Superior temporal gyrus (tissue), 1 donor: ENCODE results near the gene RIT2.
"Not testable (repeated sequence)": the region's sequence is repeated elsewhere in the genome, so short reads cannot be mapped to it uniquely, and the experiment has no call there.

ENCODE experiments used
- DNase-seq: peaks from one replicate; pipeline ENCODE4 v3.0.0-alpha.2; 2016; ENCODE audit errors: extremely low spot score

The RIT2 gene

DNA sequence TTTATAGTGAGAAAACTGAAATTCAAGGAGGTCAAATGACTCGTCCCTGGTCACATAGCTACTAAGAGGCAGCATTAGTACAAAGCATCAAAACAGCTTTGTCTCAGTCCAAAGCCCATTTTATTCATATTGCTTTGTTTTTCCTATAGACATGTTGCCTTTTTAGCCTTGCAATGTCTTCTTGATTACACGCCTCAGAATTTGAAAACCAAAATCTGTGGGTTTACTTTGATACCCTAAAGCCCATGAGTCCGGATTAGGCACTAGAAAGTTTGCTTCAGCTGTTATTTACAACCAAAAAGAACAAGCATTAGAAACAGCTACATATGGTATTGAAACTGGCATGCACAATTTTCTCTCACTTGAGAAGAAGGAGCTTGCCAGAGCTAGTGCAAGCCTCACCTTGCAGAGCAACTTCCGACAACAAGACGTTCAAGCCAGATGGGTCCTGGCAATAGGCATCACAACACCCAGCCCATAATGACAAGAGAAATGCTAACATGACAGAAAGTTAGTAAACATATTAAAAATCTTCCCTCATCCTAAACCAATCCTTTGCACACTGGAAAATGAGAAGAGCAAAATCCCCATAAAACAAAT, 276.8 kb downstream of the RIT2 start:
- no peak for DNase-seq

DNA sequence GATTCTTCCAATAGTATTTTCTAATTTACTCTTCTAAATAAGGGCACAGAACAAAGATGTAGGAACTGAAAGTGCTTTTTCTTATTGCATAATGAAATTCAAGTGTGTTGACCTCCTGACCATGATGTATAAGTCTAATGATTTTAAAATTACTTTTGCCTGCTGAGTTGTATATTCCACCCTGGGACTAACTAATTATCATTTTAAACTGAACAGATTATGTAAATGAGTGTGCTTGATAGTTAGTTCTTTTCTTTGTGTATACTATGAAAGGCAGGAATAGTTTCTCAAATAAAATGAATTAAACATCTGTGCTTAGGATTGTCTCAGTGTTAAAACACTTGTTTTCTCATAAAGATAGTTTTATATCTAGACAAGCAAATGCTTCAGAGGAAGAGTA, 284.5 kb downstream of the RIT2 start:
- no peak for DNase-seq

DNA sequence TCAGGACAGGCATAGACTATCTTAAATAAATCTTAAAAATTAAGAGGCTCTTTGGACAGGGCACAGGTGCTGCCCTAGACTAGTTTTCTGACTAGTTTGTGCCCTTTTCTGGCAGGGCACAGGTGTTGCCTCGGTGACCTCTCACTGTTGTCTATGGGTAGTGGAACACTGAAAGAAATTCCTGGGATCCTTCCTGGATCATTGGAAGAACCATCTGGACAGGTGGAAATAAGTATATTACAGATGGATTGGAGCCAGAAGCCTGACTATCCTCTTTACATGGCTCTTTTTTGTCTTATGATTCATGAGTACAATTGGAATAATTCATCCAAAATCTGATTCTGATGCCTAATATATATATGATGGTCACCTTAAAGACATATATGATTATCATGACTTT, 286.6 kb downstream of the RIT2 start:
- no peak for DNase-seq

DNA sequence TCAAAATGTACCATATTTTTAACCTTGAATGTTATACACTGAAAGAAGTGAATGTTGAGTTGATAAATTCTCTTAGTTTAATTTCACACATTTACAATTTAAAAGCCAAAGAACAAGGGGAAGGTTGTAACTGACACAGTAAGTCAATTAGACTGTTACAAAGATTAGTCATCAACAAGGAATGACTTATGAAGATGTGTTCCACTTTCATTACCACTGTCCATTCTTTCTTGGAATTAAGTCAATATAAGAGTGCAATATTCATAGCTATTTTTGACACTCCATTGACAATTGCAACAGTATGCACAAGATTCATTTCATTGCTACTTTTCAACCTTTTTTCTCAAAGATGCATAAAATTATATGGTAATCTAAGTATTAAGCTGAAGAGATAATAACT, 291.3 kb downstream of the RIT2 start:
- DNase-seq, result no peak

DNA sequence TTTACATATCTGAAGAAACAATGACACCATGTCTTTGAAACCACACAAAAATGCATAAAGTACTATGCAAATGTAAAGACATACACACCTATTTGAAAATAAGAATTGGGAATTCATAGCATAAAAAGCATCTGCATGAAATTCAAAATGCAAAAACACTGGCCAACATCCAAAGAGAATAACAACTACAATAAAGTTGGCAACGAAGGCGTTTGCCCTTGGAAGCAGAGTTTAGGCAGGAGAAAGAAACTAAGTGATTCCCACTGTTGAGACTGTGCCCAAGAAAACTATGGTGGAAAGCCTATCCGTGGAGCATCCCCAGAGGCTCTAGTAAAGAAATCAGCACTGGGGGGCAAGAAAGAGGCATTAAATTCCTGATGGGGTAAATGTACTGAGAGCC, 292.8 kb downstream of the RIT2 start:
- no peak for DNase-seq

DNA sequence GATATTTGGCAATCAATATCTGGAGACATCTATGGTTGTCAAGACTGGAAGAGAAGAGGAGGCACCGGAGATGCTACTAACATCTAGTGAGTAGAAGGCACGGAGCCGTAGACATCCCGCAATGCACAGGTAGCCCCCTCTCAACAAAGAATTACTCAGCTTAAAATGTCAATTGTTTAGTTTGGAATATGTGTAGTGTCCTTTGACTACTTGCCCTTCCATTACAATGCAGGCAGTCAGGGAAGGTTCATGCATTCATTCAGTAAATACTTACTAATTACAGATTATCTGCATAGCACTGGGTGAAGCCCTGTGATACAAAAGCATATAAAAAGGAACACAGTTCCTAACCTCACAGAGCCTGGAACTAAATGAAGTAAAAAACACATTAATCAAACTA, 294.0 kb downstream of the RIT2 start:
- no peak for DNase-seq

DNA sequence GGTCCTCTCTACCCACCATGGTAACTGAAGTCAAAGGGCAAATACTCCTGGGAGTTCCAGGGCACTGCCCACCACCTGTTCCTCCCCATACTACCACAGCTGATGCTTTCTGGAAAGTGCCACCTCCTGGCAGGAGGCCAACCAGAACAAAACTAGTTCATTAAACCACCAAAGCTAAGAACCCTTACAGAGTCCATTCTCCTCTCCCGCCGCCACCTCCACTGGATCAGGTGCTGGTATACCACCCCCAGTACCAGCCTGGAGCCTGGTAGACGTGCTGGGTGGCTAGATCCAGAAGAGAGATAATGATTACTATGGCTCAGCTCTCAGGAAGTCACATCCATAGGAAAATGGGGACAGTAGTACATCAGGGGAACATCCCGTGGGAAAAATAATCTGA, 300.9 kb downstream of the RIT2 start:
- no peak for DNase-seq

DNA sequence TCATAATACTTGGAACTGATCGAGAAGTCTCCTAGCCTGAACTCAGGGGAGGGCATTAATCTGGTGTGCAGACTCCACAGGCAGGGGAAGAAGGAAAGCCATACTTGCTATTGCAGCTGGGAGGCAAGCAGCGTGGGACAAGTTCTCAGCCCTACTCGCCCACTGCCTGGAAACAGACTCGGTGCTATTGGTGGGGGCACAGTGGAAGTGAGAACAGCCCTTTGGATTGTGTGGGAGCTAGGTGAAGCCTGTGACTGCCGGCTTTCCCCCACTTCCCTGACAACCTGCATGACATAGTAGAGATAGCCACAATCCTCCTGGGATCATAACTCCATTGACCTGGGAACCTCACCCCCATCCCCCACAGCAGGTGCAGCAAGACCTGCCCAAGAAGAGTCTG, 301.3 kb downstream of the RIT2 start:
- no peak for DNase-seq

DNA sequence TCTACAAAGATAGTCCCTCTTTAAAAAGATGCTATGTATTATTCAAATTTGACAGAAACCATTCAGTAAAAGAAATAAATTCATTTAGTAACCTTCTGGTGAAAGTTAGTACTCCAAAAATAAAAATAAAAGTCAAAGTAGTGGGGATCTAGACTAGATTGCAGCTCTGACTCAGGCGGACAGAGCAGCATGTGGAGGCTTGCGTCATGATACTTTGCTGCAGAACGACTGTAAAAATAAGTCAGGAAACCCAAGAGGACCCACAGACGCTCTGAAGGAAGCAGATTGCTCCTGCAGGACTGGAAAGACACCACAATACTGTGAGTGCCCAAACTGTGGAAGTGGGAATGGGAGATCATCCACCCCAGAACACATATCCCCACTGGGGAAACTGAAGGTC, 301.9 kb downstream of the RIT2 start:
- DNase-seq, result no peak

DNA sequence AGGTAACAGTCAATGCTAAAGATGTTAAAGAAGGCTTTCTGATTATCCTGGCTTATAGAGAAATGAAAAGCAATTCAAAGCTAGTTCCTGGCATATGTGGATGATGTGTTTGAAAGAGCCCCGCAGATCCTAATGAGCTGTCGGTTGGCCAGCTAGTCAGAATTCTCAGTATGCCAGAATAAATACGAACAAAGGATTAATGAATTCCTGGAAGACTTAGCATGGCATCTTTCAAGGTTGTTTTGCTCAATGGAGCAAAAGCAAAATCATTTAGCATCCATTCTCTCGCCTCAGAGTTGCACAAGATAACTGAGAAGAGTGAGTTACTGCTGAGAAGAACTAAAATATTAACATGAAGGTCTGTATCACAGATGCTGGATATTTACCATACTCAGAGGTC, 307.6 kb downstream of the RIT2 start:
- no peak for DNase-seq

DNA sequence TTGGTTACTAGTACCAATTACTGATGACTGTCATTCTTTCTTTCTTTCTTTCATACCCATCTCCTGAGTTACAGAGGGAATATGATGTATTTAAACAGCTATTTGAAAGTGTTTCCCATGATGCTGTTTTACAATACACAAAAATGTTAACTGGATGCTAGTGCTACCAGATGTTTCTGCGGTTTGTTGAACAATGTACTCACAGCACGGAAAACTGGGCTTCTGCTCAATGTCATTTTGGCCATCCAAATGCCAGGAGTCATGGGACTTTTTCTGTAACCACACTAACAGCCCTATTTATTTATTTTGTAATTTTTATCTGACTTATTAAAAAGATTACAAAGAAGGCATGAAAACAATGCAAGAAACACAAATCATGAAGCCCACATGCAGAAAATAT, 313.8 kb downstream of the RIT2 start:
- no peak for DNase-seq

DNA sequence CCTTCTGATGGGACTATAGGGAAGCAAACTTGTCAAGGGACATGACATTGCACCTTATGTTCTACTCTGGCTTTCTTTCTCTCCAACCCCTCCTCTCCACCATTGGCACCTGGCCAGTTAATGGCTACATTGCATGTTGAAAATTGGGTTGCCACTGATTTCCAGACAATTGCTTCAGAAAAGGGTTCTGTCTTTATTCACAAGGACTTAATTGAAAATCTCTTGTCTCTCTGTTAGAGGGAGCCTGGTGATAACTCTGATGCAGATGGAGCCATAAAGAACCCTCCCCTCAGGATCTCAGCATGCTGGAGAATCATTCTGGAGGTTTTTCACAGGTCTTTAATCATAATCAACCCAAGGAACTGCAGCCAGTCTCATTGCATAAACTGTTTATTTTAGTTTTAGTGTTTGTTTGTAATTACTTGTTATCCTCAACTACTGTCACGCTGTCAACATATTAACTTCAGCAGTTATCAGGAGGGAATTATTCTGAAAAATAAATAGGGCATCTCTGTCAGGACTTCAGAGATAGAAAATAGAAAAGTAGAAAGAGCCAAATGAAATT, 316.8 kb downstream of the RIT2 start:
- DNase-seq, result no peak

DNA sequence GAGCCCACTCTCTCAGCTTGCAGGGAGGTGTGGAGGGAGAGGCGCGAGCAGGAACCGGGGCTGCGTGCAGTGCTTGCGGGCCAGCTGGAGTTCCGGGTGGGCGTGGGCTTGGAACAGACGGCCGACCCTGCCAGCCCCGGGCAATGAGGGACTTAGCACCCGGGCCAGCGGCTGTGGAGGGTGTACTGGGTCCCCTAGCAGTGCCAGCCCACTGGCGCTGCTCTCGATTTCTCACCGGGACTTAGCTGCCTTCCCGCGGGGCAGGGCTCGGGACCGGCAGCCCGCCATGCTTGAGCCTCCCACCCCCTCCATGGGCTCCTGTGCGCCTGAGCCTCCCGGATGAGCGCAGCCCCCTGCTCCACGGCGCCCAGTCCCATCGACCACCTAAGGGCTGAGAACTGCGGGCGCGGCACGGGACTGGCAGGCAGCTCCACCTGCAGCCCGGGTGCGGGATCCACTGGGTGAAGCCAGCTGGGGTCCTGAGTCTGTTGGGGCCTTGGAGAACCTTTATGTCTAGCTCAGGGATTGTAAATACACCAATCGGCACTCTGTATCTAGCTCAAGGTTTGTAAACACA, 320.2 kb downstream of the RIT2 start:
- not testable (repeated sequence) for DNase-seq

DNA sequence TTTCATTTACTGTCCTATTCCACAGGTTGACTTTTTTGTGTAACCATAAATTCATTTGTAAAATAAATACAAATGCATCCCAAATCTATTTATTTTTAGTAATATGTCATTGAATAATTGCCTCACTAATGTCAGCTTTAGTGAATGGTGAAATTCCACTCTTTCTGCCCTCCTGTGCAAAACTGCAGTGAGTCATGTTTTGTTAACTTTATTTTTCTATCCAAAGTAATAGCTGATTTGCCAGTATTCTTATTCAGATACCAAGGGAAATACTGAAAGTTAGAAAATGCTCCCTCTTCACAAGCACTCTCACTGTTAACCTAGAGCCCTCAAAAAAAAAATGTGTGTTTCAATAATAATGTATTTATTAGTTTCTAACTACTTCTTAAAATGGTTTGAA, 322.8 kb downstream of the RIT2 start:
- no peak for DNase-seq

DNA sequence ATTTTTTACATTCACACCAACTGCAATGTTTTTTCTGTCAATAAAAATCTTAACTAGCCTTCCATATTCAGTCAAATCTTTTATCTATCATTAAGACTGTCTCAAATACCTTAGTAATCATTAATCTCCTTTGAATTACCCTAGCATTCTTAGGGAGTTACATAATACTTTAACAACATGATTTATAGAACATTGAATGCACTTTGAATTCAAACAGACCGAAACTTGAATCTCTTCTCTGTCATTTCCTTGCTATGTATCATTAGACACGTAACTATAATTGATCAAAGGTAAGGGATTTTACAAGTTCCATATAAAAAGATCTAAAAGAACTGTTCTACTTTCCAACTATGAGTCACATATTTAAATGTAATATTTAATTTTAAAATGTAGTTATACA, 330.9 kb downstream of the RIT2 start:
- DNase-seq, result no peak

DNA sequence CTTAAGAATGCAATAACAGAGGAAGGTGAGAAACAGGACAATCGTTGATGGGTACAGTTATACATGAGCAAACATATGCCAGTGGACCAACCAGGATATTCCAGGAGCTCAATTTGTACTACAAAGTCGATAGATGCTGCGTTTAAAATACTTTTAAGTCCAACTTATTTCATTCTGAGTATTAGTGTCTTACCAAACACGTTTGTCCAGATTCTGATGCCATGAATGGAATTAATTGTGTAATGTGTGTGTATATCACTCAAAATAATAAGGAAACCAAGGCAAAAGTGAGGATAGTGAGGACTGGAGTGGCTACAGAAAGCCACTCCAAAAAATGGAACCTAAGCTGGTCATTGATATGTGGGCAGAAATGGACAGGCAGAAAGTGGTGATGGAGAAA, 332.6 kb downstream of the RIT2 start:
- no peak for DNase-seq

DNA sequence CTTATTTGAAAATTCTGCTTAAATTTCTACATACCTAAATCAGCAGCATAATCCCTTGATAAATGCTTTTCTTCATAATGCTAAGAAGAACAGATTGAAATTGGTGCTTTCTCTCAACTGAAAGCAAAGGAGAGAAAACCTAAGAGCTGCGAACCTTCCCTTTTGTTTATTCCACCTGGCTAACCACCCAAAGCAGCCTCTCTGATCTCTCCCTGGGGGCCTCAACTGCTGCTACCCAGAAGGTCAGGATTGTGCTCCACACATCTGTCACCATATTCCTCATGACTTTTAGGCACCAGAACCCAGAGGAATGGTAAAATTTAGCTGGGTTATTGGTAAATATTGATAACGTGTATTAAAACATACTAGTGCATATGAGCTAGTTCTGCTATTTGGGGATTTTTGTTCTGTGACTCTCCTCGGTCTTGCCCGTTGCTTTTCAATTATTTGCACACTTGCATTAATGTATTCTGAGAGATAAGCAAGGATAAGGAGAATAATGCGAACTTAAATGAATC, 334.1 kb downstream of the RIT2 start:
- DNase-seq, result no peak

DNA sequence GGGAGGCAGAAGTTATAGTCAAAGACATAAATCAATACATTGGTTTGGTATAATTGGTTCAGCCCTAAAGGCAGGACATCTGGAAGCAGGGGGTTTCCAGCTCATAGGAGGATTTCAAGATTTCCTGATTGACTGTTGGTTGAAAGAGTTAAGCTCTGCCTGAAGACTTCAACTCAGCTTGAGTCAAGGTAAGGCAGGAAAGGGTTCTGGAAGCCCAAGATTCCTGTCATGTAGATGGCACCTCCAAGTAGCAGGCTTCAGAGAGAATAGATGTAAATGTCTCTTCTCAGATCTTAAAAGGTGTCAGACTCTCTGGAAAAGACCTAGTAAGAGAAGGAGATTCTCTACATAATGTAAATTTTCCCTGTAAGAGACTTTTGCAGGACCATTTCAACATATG, 335.3 kb downstream of the RIT2 start:
- DNase-seq, result no peak

DNA sequence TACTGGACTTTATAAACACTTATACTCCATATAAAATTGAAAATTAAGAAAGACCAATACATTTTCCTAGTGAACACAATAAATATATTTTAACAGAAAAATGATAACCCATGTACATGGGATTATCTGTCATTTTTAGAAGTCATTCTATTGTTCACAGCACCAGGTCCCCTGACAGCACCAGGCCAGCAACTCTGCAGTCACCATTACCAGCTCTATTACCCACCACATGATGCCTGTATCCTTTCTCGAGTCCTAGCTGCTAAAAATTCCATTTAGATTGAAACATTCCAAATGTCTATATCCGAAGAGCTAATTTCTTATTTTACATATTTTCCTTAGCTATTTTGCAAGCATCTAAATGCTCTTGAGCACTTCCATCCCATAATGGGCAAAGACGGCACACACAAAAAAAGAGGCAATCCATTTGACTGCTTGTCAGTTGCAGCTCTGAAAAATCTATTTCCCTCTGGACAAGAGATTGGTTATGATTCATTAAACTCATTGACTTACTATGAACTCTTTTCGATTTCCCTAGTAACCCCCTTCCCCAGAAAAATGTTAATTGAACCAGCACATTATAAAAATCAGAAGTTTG, 336.9 kb downstream of the RIT2 start:
- DNase-seq, result no peak

DNA sequence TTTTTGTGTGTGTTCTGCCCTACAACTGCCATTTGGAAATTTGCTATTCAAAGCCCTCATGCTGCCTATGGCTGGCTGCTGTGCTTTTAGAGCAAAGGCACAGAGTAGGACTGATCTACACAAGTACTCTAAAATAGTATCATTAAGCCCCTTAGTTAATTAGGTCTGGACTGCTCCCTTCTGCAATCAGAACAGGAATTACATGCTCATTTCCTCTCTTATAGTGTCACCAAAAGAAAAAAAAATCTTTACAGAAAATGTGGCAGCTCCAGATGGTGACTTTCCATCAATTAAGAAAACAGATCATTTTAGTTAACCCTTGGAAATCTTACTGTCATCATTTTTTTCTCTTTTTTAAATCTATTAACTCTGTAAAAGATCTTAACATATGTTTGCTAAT, 337.5 kb downstream of the RIT2 start:
- DNase-seq, result no peak

DNA sequence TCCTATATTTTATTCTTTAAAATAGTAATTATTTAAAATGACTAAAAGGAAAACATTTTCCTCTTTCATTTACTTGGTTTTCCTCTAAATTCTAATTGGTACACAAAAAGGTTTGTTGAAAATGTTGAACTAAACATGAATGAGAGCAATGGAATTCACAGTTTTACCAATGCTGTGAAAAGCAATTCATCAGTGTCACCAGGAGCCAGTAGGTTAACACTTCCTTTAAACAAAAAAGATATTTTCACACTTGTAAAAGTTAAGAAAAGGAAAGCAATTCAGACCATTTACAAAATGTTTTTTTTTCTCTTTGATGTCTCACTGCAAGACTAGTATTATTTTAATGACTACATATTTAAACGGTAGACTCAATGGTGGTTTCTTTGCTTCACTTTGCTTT, 341.6 kb downstream of the RIT2 start:
- no peak for DNase-seq

DNA sequence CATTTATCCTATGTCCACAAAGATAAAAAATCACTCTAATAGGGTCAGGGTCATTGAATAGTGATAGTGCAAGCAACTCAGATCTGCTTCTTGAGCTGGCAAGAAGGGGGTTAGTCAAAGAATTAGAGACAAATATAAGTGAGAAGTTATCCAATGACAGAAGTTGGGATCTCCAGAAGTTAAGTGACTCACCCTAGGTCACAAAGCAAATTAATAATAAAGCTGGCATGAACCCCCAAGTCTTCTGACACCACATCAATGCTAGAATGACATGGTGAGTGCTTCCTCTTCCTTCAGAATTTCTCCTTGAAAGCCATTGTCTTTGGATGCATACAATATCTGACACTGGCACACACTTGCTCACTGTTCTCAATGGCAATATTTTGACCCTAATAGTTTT, 343.5 kb downstream of the RIT2 start:
- no peak for DNase-seq

DNA sequence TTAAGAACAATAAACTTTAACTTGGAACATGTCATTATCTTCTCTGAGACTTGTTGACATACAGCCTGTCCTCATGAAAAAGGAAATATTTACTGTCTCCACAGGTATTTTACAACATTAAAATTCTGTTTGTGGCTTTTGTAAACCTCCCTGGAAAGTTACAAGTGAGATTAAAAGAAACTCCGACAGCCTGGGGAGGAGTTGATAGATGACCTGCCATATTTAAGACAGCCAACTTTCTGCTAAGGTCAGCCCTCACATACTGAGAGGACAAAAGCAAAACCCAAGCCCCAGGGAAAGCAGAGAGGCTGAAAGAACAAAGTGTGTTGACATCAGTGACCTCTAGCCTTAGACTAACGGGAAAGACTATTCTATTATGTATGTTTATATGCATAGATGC, 350.2 kb downstream of the RIT2 start:
- DNase-seq, result no peak
